GM23338 (cell line): ENCODE results near the gene MYOZ3. TPM values are rescaled to one million over a fixed set of nuclear protein-coding genes. Genes with fewer than 3 reads are reported as not detected.

Experiments
- ATAC-seq: fragments of 200-7000 bp; cut with Tn5 transposase; 3 replicates; pipeline ENCODE4 v1.9.1; 2020
- DNase-seq: peaks from one replicate; pipeline ENCODE4 v3.0.0-alpha.2; 2015; ENCODE audit warnings: low spot score
- H2AFZ ChIP-seq: fragments of 200-600 bp; sonication (generic); 2 replicates; pipeline ENCODE4 v1.8.0; 2016; ENCODE audit warnings: antibody characterized with exemption, mild to moderate bottlenecking, moderate library complexity
- H3F3A ChIP-seq: fragments of 200-600 bp; sonication (generic); replicated peaks from 2 replicates; pipeline ENCODE4 v1.8.0; 2017; ENCODE audit warnings: antibody characterized with exemption, mixed run types, low read depth
- H3K27ac ChIP-seq: fragments of 200-600 bp; sonication (generic); 2 replicates; pipeline ENCODE4 v1.6.1; 2016; ENCODE audit warnings: low read depth
- H3K27me3 ChIP-seq: fragments of 200-600 bp; sonication (generic); 2 replicates; pipeline ENCODE4 v1.8.0; 2016; ENCODE audit warnings: mild to moderate bottlenecking, mixed run types, moderate library complexity; ENCODE audit not compliant: insufficient read depth
- H3K36me3 ChIP-seq: fragments of 200-600 bp; sonication (generic); 2 replicates; pipeline ENCODE4 v1.8.0; 2016; ENCODE audit warnings: mild to moderate bottlenecking; ENCODE audit not compliant: insufficient read depth
- H3K4me1 ChIP-seq: fragments of 200-600 bp; sonication (generic); 2 replicates; pipeline ENCODE4 v1.8.0; 2016; ENCODE audit warnings: mild to moderate bottlenecking, moderate library complexity; ENCODE audit not compliant: insufficient read depth
- H3K4me2 ChIP-seq: fragments of 200-600 bp; sonication (generic); 2 replicates; pipeline ENCODE4 v1.7.1; 2017; ENCODE audit warnings: mixed run types
- H3K4me3 ChIP-seq: fragments of 200-600 bp; sonication (generic); 2 replicates; pipeline ENCODE4 v1.6.1; 2016; ENCODE audit warnings: mixed run types
- H3K79me2 ChIP-seq: fragments of 200-600 bp; sonication (generic); replicated peaks from 2 replicates; pipeline ENCODE4 v1.8.0; 2017; ENCODE audit warnings: mild to moderate bottlenecking; ENCODE audit not compliant: insufficient read depth
- H3K9me2 ChIP-seq: fragments of 200-600 bp; sonication (generic); 2 replicates; pipeline ENCODE4 v1.8.0; 2017; ENCODE audit not compliant: insufficient read depth
- H4K20me1 ChIP-seq: fragments of 200-600 bp; sonication (generic); replicated peaks from 2 replicates; pipeline ENCODE4 v1.8.0; 2017; ENCODE audit warnings: mild to moderate bottlenecking; ENCODE audit not compliant: insufficient read depth
- H3K27ac Mint-ChIP-seq: 2 replicates; pipeline ENCODE4 v1.8.0; 2020; ENCODE audit warnings: inconsistent platforms, mild to moderate bottlenecking, moderate library complexity, mixed read lengths
- H3K27me3 Mint-ChIP-seq: 3 replicates; pipeline ENCODE4 v1.8.0; 2022; ENCODE audit warnings: low read depth, mild to moderate bottlenecking, moderate library complexity, mixed read lengths, inconsistent platforms; ENCODE audit not compliant: insufficient read depth, poor library complexity
- H3K36me3 Mint-ChIP-seq: 3 replicates; pipeline ENCODE4 v1.8.0; 2021; ENCODE audit warnings: low read depth, mild to moderate bottlenecking, inconsistent platforms, moderate library complexity, mixed read lengths
- H3K4me1 Mint-ChIP-seq: 3 replicates; pipeline ENCODE4 v1.8.0; 2020; ENCODE audit warnings: mild to moderate bottlenecking, inconsistent platforms, mixed read lengths
- H3K4me3 Mint-ChIP-seq: 3 replicates; pipeline ENCODE4 v1.8.0; 2021; ENCODE audit warnings: moderate library complexity, mild to moderate bottlenecking, inconsistent platforms, mixed read lengths
- H3K9me3 Mint-ChIP-seq: 3 replicates; pipeline ENCODE4 v1.8.0; 2020; ENCODE audit warnings: moderate library complexity, mild to moderate bottlenecking, inconsistent platforms, mixed read lengths
- CREB1 ChIP-seq: fragments of 250-450 bp; sonication (Bioruptor Pico); IDR thresholded peaks from 2 replicates; pipeline ENCODE4 v1.5.0; 2020; ENCODE audit warnings: low read depth, mild to moderate bottlenecking, moderate library complexity
- EZH2 ChIP-seq: fragments of 200-600 bp; sonication (generic); IDR thresholded peaks from one replicate; pipeline ENCODE4 v1.8.0; 2017; ENCODE audit warnings: antibody characterized with exemption, mild to moderate bottlenecking, low read depth; ENCODE audit not compliant: unreplicated experiment
- EZH2phosphoT487 ChIP-seq: fragments of 200-600 bp; sonication (generic); IDR thresholded peaks from one replicate; pipeline ENCODE4 v1.8.1; 2018; ENCODE audit warnings: antibody characterized with exemption; ENCODE audit not compliant: unreplicated experiment
- JUNB ChIP-seq: IDR thresholded peaks from one replicate; pipeline ENCODE4 v1.6.1; 2016; ENCODE audit warnings: antibody characterized with exemption; ENCODE audit not compliant: unreplicated experiment
- NANOG ChIP-seq: IDR thresholded peaks from 2 replicates; pipeline ENCODE4 v1.6.1; 2016; ENCODE audit warnings: antibody characterized with exemption, borderline replicate concordance
- POLR2AphosphoS5 ChIP-seq: IDR thresholded peaks from 2 replicates; pipeline ENCODE4 v1.6.1; 2016; ENCODE audit warnings: antibody characterized with exemption, low read depth
- STAT1 ChIP-seq: IDR thresholded peaks from one replicate; pipeline ENCODE4 v1.6.1; 2016; ENCODE audit warnings: antibody characterized with exemption; ENCODE audit not compliant: unreplicated experiment
- ZNF114 ChIP-seq: fragments of 250-450 bp; sonication (Bioruptor Pico); IDR thresholded peaks from 2 replicates; pipeline ENCODE4 v1.5.0; 2020; ENCODE audit warnings: mild to moderate bottlenecking, moderate library complexity
- ZNF331 ChIP-seq: fragments of 250-450 bp; sonication (Bioruptor Pico); IDR thresholded peaks from 2 replicates; pipeline ENCODE4 v1.5.0; 2020; ENCODE audit warnings: low read depth, mild to moderate bottlenecking, moderate library complexity
- polyA plus RNA-seq: library from polyadenylated mRNA; unstranded; fragments of >200 nt; fragmentation: Nextera tagmentation; extraction: Ambion mirVana; gene quantifications from 2 replicates; pipeline ENCODE4 v1.2.1, GENCODE V29; 2016
- total RNA-seq: library from RNA; depleted of rRNA; stranded (reverse); fragments of >200 nt; shearing (Covaris generic); gene quantifications from 2 replicates; pipeline ENCODE4 v1.2.3, GENCODE V29; 2014
- TF ChIP-seq, protein P1 (sequence below): IDR thresholded peaks from one replicate; pipeline ENCODE4 v1.6.1; 2018; ENCODE audit warnings: antibody characterized with exemption; ENCODE audit not compliant: unreplicated experiment
- TF ChIP-seq, protein P2 (sequence below), 2 experiments: fragments of 200-600 bp in 1 of 2; sonication (generic) in 1 of 2; conservative IDR thresholded peaks; 2 replicates each; pipeline versions ENCODE4 v1.5.1 to v1.6.1; 2016 to 2017; ENCODE audit warnings: antibody characterized with exemption in 2 of 2, low read depth in 2 of 2, mild to moderate bottlenecking in 2 of 2, moderate library complexity in 1 of 2
- TF ChIP-seq, protein P3 (sequence below): fragments of 250-450 bp; sonication (Bioruptor Pico); IDR thresholded peaks from 2 replicates; pipeline ENCODE4 v1.5.0; 2020; ENCODE audit warnings: mild to moderate bottlenecking, moderate library complexity

Gene MYOZ3
- total and polyA plus RNA-seq, 2 experiments from 2014 or later, result 12.7 to 13.8 TPM

DNA sequence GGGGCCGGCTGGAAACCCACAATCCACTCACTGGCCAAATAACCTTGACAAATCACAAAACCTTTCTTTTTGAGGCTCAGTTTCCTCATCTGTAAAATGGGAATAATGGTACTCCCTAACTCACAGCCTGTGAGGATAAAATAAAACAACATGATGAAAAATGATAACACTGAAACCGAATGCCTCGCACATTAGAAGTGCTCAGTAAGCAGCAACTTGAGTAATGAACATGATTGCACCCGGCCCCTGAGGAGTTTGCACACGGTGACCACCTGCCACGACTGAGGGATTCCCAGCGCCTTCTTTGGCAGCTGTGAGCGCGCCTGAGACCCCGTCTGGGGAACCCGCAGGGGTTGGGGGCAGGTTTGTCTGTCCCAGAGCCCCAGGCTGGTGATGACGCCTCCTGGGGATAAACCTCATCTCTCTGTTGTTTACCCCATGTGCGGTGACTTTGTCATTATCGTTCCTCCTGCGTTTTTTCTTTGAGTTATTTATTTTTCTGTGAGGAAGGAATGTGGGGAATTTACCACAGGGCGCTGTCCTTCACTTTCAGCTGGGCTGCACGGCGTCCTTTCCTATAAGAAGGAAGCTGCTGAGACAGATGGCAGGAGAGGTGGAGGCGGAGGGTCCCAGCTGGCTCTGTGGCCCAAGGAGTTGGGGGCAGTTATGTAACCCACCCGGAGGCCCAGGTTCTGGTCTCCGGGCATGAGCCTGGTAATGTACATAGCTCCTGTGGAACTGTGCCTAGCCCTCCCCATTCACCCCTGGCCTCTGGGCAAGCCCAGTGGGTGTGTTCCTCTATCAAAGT lies 23.6 kb upstream of the MYOZ3 start (continued):
- TF ChIP-seq ZNF331, result no peak

DNA sequence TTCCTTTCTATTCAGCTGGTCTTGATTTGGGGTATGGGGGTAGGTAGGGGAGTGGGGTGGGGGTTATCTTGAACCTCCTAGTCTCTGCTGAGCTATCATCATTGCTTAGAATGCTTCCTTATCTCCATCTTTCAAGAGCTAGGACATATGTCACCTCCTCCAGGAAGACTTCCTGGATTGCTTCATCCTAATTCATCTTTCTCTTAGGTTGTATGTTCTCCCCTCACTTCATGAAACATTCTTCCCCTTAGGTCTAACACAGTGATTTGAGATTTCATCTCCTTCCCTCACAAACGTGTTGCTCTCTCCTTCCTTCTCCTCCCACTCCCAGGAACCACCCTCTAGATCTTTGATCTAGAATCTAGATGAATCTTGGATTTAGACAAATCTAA lies 23.0 kb upstream of the MYOZ3 start:
- Mint-ChIP-seq H3K36me3 (no peaks in the 10 kb centered on the region), H3K9me3 (no peaks in the 10 kb centered on the region), H3K4me3 (no peak overlapping the region), H3K27me3 (peaks cover 13% of the 10 kb centered on the region), H3K4me1 (peaks cover 26% of the 10 kb centered on the region), H3K27ac (no peak overlapping the region)
- no peaks in the 10 kb centered on the region for H4K20me1 ChIP-seq
- H3K27ac ChIP-seq, result no peak overlapping the region
- H3K4me3 ChIP-seq, result no peak overlapping the region; the same call in 1 of the 2 replicates
- no peaks in the 10 kb centered on the region for H3K9me2 ChIP-seq
- no peak overlapping the region for H2AFZ ChIP-seq
- H3K4me2 ChIP-seq, result no peak overlapping the region
- no peaks in the 10 kb centered on the region for H3K27me3 ChIP-seq
- peaks cover 7% of the 10 kb centered on the region; the same call in 1 of the 2 replicates for H3K4me1 ChIP-seq
- DNase-seq (no peak), ATAC-seq (no peak)
- no peaks in the 10 kb centered on the region for H3K79me2 ChIP-seq
- H3F3A ChIP-seq, result no peaks in the 10 kb centered on the region
- no peaks in the 10 kb centered on the region for H3K36me3 ChIP-seq
- TF ChIP-seq, protein P1, sequence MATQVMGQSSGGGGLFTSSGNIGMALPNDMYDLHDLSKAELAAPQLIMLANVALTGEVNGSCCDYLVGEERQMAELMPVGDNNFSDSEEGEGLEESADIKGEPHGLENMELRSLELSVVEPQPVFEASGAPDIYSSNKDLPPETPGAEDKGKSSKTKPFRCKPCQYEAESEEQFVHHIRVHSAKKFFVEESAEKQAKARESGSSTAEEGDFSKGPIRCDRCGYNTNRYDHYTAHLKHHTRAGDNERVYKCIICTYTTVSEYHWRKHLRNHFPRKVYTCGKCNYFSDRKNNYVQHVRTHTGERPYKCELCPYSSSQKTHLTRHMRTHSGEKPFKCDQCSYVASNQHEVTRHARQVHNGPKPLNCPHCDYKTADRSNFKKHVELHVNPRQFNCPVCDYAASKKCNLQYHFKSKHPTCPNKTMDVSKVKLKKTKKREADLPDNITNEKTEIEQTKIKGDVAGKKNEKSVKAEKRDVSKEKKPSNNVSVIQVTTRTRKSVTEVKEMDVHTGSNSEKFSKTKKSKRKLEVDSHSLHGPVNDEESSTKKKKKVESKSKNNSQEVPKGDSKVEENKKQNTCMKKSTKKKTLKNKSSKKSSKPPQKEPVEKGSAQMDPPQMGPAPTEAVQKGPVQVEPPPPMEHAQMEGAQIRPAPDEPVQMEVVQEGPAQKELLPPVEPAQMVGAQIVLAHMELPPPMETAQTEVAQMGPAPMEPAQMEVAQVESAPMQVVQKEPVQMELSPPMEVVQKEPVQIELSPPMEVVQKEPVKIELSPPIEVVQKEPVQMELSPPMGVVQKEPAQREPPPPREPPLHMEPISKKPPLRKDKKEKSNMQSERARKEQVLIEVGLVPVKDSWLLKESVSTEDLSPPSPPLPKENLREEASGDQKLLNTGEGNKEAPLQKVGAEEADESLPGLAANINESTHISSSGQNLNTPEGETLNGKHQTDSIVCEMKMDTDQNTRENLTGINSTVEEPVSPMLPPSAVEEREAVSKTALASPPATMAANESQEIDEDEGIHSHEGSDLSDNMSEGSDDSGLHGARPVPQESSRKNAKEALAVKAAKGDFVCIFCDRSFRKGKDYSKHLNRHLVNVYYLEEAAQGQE, result no peak
- TF ChIP-seq, protein P2, sequence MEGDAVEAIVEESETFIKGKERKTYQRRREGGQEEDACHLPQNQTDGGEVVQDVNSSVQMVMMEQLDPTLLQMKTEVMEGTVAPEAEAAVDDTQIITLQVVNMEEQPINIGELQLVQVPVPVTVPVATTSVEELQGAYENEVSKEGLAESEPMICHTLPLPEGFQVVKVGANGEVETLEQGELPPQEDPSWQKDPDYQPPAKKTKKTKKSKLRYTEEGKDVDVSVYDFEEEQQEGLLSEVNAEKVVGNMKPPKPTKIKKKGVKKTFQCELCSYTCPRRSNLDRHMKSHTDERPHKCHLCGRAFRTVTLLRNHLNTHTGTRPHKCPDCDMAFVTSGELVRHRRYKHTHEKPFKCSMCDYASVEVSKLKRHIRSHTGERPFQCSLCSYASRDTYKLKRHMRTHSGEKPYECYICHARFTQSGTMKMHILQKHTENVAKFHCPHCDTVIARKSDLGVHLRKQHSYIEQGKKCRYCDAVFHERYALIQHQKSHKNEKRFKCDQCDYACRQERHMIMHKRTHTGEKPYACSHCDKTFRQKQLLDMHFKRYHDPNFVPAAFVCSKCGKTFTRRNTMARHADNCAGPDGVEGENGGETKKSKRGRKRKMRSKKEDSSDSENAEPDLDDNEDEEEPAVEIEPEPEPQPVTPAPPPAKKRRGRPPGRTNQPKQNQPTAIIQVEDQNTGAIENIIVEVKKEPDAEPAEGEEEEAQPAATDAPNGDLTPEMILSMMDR (conservative IDR thresholded peaks at IDR 0.05; ENCODE audit: low read depth in 2 of 2), result no peak
- TF ChIP-seq CREB1 (no peak), EZH2 (no peak), NANOG (no peak), STAT1 (no peak), POLR2AphosphoS5 (no peak), ZNF114 (CRISPR knock-in tag) (no peak), ZNF331 (no peak), JUNB (no peak), EZH2phosphoT487 (no peak)
- TF ChIP-seq, protein P3, sequence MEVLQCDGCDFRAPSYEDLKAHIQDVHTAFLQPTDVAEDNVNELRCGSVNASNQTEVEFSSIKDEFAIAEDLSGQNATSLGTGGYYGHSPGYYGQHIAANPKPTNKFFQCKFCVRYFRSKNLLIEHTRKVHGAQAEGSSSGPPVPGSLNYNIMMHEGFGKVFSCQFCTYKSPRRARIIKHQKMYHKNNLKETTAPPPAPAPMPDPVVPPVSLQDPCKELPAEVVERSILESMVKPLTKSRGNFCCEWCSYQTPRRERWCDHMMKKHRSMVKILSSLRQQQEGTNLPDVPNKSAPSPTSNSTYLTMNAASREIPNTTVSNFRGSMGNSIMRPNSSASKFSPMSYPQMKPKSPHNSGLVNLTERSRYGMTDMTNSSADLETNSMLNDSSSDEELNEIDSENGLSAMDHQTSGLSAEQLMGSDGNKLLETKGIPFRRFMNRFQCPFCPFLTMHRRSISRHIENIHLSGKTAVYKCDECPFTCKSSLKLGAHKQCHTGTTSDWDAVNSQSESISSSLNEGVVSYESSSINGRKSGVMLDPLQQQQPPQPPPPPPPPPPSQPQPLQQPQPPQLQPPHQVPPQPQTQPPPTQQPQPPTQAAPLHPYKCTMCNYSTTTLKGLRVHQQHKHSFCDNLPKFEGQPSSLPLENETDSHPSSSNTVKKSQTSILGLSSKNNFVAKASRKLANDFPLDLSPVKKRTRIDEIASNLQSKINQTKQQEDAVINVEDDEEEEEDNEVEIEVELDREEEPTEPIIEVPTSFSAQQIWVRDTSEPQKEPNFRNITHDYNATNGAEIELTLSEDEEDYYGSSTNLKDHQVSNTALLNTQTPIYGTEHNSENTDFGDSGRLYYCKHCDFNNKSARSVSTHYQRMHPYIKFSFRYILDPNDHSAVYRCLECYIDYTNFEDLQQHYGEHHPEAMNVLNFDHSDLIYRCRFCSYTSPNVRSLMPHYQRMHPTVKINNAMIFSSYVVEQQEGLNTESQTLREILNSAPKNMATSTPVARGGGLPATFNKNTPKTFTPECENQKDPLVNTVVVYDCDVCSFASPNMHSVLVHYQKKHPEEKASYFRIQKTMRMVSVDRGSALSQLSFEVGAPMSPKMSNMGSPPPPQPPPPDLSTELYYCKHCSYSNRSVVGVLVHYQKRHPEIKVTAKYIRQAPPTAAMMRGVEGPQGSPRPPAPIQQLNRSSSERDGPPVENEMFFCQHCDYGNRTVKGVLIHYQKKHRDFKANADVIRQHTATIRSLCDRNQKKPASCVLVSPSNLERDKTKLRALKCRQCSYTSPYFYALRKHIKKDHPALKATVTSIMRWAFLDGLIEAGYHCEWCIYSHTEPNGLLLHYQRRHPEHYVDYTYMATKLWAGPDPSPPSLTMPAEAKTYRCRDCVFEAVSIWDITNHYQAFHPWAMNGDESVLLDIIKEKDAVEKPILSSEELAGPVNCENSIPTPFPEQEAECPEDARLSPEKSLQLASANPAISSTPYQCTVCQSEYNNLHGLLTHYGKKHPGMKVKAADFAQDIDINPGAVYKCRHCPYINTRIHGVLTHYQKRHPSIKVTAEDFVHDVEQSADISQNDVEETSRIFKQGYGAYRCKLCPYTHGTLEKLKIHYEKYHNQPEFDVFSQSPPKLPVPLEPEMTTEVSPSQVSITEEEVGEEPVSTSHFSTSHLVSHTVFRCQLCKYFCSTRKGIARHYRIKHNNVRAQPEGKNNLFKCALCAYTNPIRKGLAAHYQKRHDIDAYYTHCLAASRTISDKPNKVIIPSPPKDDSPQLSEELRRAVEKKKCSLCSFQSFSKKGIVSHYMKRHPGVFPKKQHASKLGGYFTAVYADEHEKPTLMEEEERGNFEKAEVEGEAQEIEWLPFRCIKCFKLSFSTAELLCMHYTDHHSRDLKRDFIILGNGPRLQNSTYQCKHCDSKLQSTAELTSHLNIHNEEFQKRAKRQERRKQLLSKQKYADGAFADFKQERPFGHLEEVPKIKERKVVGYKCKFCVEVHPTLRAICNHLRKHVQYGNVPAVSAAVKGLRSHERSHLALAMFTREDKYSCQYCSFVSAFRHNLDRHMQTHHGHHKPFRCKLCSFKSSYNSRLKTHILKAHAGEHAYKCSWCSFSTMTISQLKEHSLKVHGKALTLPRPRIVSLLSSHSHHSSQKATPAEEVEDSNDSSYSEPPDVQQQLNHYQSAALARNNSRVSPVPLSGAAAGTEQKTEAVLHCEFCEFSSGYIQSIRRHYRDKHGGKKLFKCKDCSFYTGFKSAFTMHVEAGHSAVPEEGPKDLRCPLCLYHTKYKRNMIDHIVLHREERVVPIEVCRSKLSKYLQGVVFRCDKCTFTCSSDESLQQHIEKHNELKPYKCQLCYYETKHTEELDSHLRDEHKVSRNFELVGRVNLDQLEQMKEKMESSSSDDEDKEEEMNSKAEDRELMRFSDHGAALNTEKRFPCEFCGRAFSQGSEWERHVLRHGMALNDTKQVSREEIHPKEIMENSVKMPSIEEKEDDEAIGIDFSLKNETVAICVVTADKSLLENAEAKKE, result no peak
